ENCODE data around the gene APOBEC4.

- no peak for TF ChIP-seq EZH2 (IDR thresholded peaks at IDR 0.05)
- TF ChIP-seq POLR2AphosphoS5 (IDR thresholded peaks at IDR 0.05; ENCODE audit: borderline replicate concordance, low read depth, low read length) = no peak
Measured at GRCh38 chr1:183702813-183703198, 49.7 kb upstream of the APOBEC4 start.

Data from SK-N-MC (cell line).